GM23338 (cell line): ENCODE measurements around the gene WDCP. TPM values are rescaled to one million over a fixed set of nuclear protein-coding genes. Genes with fewer than 3 reads are reported as not detected.
A peak's percentile ranks its signal among the peaks of the same experiment; 100 is the strongest.

Experiments
- ATAC-seq: fragments of 200-7000 bp; cut with Tn5 transposase; 3 replicates; pipeline ENCODE4 v1.9.1; 2020
- DNase-seq: peaks from one replicate; pipeline ENCODE4 v3.0.0-alpha.2; 2015; ENCODE audit warnings: low spot score
- H2AFZ ChIP-seq: fragments of 200-600 bp; sonication (generic); 2 replicates; pipeline ENCODE4 v1.8.0; 2016; ENCODE audit warnings: antibody characterized with exemption, mild to moderate bottlenecking, moderate library complexity
- H3F3A ChIP-seq: fragments of 200-600 bp; sonication (generic); replicated peaks from 2 replicates; pipeline ENCODE4 v1.8.0; 2017; ENCODE audit warnings: antibody characterized with exemption, mixed run types, low read depth
- H3K27ac ChIP-seq: fragments of 200-600 bp; sonication (generic); 2 replicates; pipeline ENCODE4 v1.6.1; 2016; ENCODE audit warnings: low read depth
- H3K27me3 ChIP-seq: fragments of 200-600 bp; sonication (generic); 2 replicates; pipeline ENCODE4 v1.8.0; 2016; ENCODE audit warnings: mild to moderate bottlenecking, mixed run types, moderate library complexity; ENCODE audit not compliant: insufficient read depth
- H3K36me3 ChIP-seq: fragments of 200-600 bp; sonication (generic); 2 replicates; pipeline ENCODE4 v1.8.0; 2016; ENCODE audit warnings: mild to moderate bottlenecking; ENCODE audit not compliant: insufficient read depth
- H3K4me1 ChIP-seq: fragments of 200-600 bp; sonication (generic); 2 replicates; pipeline ENCODE4 v1.8.0; 2016; ENCODE audit warnings: mild to moderate bottlenecking, moderate library complexity; ENCODE audit not compliant: insufficient read depth
- H3K4me2 ChIP-seq: fragments of 200-600 bp; sonication (generic); 2 replicates; pipeline ENCODE4 v1.7.1; 2017; ENCODE audit warnings: mixed run types
- H3K4me3 ChIP-seq: fragments of 200-600 bp; sonication (generic); 2 replicates; pipeline ENCODE4 v1.6.1; 2016; ENCODE audit warnings: mixed run types
- H3K79me2 ChIP-seq: fragments of 200-600 bp; sonication (generic); replicated peaks from 2 replicates; pipeline ENCODE4 v1.8.0; 2017; ENCODE audit warnings: mild to moderate bottlenecking; ENCODE audit not compliant: insufficient read depth
- H3K9me2 ChIP-seq: fragments of 200-600 bp; sonication (generic); 2 replicates; pipeline ENCODE4 v1.8.0; 2017; ENCODE audit not compliant: insufficient read depth
- H4K20me1 ChIP-seq: fragments of 200-600 bp; sonication (generic); replicated peaks from 2 replicates; pipeline ENCODE4 v1.8.0; 2017; ENCODE audit warnings: mild to moderate bottlenecking; ENCODE audit not compliant: insufficient read depth
- H3K27ac Mint-ChIP-seq: 2 replicates; pipeline ENCODE4 v1.8.0; 2020; ENCODE audit warnings: inconsistent platforms, mild to moderate bottlenecking, moderate library complexity, mixed read lengths
- H3K27me3 Mint-ChIP-seq: 3 replicates; pipeline ENCODE4 v1.8.0; 2022; ENCODE audit warnings: low read depth, mild to moderate bottlenecking, moderate library complexity, mixed read lengths, inconsistent platforms; ENCODE audit not compliant: insufficient read depth, poor library complexity
- H3K36me3 Mint-ChIP-seq: 3 replicates; pipeline ENCODE4 v1.8.0; 2021; ENCODE audit warnings: low read depth, mild to moderate bottlenecking, inconsistent platforms, moderate library complexity, mixed read lengths
- H3K4me1 Mint-ChIP-seq: 3 replicates; pipeline ENCODE4 v1.8.0; 2020; ENCODE audit warnings: mild to moderate bottlenecking, inconsistent platforms, mixed read lengths
- H3K4me3 Mint-ChIP-seq: 3 replicates; pipeline ENCODE4 v1.8.0; 2021; ENCODE audit warnings: moderate library complexity, mild to moderate bottlenecking, inconsistent platforms, mixed read lengths
- H3K9me3 Mint-ChIP-seq: 3 replicates; pipeline ENCODE4 v1.8.0; 2020; ENCODE audit warnings: moderate library complexity, mild to moderate bottlenecking, inconsistent platforms, mixed read lengths
- CREB1 ChIP-seq: fragments of 250-450 bp; sonication (Bioruptor Pico); IDR thresholded peaks from 2 replicates; pipeline ENCODE4 v1.5.0; 2020; ENCODE audit warnings: low read depth, mild to moderate bottlenecking, moderate library complexity
- EZH2 ChIP-seq: fragments of 200-600 bp; sonication (generic); IDR thresholded peaks from one replicate; pipeline ENCODE4 v1.8.0; 2017; ENCODE audit warnings: antibody characterized with exemption, mild to moderate bottlenecking, low read depth; ENCODE audit not compliant: unreplicated experiment
- EZH2phosphoT487 ChIP-seq: fragments of 200-600 bp; sonication (generic); IDR thresholded peaks from one replicate; pipeline ENCODE4 v1.8.1; 2018; ENCODE audit warnings: antibody characterized with exemption; ENCODE audit not compliant: unreplicated experiment
- JUNB ChIP-seq: IDR thresholded peaks from one replicate; pipeline ENCODE4 v1.6.1; 2016; ENCODE audit warnings: antibody characterized with exemption; ENCODE audit not compliant: unreplicated experiment
- NANOG ChIP-seq: IDR thresholded peaks from 2 replicates; pipeline ENCODE4 v1.6.1; 2016; ENCODE audit warnings: antibody characterized with exemption, borderline replicate concordance
- POLR2AphosphoS5 ChIP-seq: IDR thresholded peaks from 2 replicates; pipeline ENCODE4 v1.6.1; 2016; ENCODE audit warnings: antibody characterized with exemption, low read depth
- STAT1 ChIP-seq: IDR thresholded peaks from one replicate; pipeline ENCODE4 v1.6.1; 2016; ENCODE audit warnings: antibody characterized with exemption; ENCODE audit not compliant: unreplicated experiment
- ZNF114 ChIP-seq: fragments of 250-450 bp; sonication (Bioruptor Pico); IDR thresholded peaks from 2 replicates; pipeline ENCODE4 v1.5.0; 2020; ENCODE audit warnings: mild to moderate bottlenecking, moderate library complexity
- ZNF331 ChIP-seq: fragments of 250-450 bp; sonication (Bioruptor Pico); IDR thresholded peaks from 2 replicates; pipeline ENCODE4 v1.5.0; 2020; ENCODE audit warnings: low read depth, mild to moderate bottlenecking, moderate library complexity
- polyA plus RNA-seq: library from polyadenylated mRNA; unstranded; fragments of >200 nt; fragmentation: Nextera tagmentation; extraction: Ambion mirVana; gene quantifications from 2 replicates; pipeline ENCODE4 v1.2.1, GENCODE V29; 2016
- total RNA-seq: library from RNA; depleted of rRNA; stranded (reverse); fragments of >200 nt; shearing (Covaris generic); gene quantifications from 2 replicates; pipeline ENCODE4 v1.2.3, GENCODE V29; 2014
- TF ChIP-seq, protein P1 (sequence below): fragments of 250-450 bp; sonication (Bioruptor Pico); IDR thresholded peaks from 2 replicates; pipeline ENCODE4 v1.5.0; 2020; ENCODE audit warnings: mild to moderate bottlenecking, moderate library complexity
- TF ChIP-seq, protein P2 (sequence below): IDR thresholded peaks from 2 replicates; pipeline ENCODE4 v1.6.1; 2016; ENCODE audit warnings: antibody characterized with exemption
- TF ChIP-seq, protein P3 (sequence below): IDR thresholded peaks from one replicate; pipeline ENCODE4 v1.6.1; 2018; ENCODE audit warnings: antibody characterized with exemption; ENCODE audit not compliant: unreplicated experiment
- TF ChIP-seq, protein P4 (sequence below), 2 experiments: fragments of 200-600 bp in 1 of 2; sonication (generic) in 1 of 2; conservative IDR thresholded peaks; 2 replicates each; pipeline versions ENCODE4 v1.5.1 to v1.6.1; 2016 to 2017; ENCODE audit warnings: antibody characterized with exemption in 2 of 2, low read depth in 2 of 2, mild to moderate bottlenecking in 2 of 2, moderate library complexity in 1 of 2

Gene WDCP
- total and polyA plus RNA-seq, 2 experiments from 2014 or later = 10.5 to 28.6 TPM

DNA sequence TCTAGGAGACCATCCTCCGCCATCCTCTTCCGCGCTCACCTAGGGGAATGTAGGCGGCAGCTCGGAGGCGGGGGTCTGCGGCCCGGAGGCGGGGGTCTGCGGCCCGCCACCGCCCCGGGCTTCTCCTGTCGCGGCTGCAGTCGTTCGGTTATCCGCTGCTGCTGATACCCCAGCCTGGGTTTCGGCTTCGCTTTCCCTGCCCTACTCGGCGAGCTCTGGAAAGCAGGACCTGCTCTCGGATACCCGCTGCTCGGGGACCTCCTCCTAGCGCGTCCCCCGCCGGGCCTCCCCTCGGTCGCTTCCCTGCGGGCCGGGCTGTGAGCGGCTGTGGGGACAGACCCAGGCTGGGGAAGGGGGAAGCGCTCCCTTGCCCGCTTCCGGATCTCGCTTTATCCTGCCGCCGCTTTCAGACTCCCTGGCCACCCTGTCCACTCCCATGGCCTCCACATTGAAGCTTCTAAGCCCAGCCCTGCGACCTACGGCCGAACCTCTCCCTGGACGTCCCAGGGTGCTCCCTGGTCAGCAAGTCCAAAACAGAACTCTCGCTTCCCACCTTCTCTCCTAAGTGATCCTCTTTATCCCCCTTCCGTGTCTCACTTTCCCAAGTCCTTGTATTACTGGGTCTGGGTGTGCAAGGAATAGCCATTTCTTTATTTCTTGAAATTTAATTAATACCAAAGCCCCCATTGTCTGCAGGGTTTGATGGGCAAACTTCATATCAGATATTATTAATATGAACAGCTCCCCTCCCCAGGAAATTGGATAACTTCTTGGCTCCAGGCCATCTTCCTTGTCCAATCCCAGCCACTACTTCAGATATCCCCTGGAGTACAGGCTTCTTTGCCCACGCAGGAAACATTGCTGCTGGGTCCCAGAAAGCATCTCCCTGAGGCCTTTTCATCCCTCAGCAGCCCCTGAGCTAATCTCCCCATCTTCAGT lies 3.1 kb upstream of the WDCP start:
- Histone ChIP-seq H3K4me3 (peak overlapping the region; percentile 82), H3K9me2 (no peaks in the 10 kb centered on the region), H2AFZ (peak overlapping the region; percentile 93), H3K27me3 (no peaks in the 10 kb centered on the region), H4K20me1 (no peaks in the 10 kb centered on the region; the same call in 1 of the 2 replicates), H3K4me1 (peaks cover 29% of the 10 kb centered on the region), H3K4me2 (peak overlapping the region; percentile 95), H3K27ac (peak overlapping the region; percentile 74; the same call in 1 of the 2 replicates), H3K36me3 (no peaks in the 10 kb centered on the region), H3K79me2 (peaks cover 33% of the 10 kb centered on the region), H3F3A (peaks cover 20% of the 10 kb centered on the region; the same call in 1 of the 2 replicates)
- H3K27me3 Mint-ChIP-seq = peaks cover 10% of the 10 kb centered on the region
- peaks cover 19% of the 10 kb centered on the region for H3K4me1 Mint-ChIP-seq
- H3K9me3 Mint-ChIP-seq = no peaks in the 10 kb centered on the region
- no peak overlapping the region; the same call in 2 of the 3 replicates for H3K4me3 Mint-ChIP-seq
- ATAC-seq = peak; percentile 21
- peak; percentile 64 for DNase-seq
- peaks cover under 1% of the 10 kb centered on the region; the same call in 2 of the 3 replicates for H3K36me3 Mint-ChIP-seq
- H3K27ac Mint-ChIP-seq = no peak overlapping the region
- TF ChIP-seq EZH2phosphoT487 = no peak
- TF ChIP-seq CREB1 (CRISPR knock-in tag) = no peak
- TF ChIP-seq, protein P1, sequence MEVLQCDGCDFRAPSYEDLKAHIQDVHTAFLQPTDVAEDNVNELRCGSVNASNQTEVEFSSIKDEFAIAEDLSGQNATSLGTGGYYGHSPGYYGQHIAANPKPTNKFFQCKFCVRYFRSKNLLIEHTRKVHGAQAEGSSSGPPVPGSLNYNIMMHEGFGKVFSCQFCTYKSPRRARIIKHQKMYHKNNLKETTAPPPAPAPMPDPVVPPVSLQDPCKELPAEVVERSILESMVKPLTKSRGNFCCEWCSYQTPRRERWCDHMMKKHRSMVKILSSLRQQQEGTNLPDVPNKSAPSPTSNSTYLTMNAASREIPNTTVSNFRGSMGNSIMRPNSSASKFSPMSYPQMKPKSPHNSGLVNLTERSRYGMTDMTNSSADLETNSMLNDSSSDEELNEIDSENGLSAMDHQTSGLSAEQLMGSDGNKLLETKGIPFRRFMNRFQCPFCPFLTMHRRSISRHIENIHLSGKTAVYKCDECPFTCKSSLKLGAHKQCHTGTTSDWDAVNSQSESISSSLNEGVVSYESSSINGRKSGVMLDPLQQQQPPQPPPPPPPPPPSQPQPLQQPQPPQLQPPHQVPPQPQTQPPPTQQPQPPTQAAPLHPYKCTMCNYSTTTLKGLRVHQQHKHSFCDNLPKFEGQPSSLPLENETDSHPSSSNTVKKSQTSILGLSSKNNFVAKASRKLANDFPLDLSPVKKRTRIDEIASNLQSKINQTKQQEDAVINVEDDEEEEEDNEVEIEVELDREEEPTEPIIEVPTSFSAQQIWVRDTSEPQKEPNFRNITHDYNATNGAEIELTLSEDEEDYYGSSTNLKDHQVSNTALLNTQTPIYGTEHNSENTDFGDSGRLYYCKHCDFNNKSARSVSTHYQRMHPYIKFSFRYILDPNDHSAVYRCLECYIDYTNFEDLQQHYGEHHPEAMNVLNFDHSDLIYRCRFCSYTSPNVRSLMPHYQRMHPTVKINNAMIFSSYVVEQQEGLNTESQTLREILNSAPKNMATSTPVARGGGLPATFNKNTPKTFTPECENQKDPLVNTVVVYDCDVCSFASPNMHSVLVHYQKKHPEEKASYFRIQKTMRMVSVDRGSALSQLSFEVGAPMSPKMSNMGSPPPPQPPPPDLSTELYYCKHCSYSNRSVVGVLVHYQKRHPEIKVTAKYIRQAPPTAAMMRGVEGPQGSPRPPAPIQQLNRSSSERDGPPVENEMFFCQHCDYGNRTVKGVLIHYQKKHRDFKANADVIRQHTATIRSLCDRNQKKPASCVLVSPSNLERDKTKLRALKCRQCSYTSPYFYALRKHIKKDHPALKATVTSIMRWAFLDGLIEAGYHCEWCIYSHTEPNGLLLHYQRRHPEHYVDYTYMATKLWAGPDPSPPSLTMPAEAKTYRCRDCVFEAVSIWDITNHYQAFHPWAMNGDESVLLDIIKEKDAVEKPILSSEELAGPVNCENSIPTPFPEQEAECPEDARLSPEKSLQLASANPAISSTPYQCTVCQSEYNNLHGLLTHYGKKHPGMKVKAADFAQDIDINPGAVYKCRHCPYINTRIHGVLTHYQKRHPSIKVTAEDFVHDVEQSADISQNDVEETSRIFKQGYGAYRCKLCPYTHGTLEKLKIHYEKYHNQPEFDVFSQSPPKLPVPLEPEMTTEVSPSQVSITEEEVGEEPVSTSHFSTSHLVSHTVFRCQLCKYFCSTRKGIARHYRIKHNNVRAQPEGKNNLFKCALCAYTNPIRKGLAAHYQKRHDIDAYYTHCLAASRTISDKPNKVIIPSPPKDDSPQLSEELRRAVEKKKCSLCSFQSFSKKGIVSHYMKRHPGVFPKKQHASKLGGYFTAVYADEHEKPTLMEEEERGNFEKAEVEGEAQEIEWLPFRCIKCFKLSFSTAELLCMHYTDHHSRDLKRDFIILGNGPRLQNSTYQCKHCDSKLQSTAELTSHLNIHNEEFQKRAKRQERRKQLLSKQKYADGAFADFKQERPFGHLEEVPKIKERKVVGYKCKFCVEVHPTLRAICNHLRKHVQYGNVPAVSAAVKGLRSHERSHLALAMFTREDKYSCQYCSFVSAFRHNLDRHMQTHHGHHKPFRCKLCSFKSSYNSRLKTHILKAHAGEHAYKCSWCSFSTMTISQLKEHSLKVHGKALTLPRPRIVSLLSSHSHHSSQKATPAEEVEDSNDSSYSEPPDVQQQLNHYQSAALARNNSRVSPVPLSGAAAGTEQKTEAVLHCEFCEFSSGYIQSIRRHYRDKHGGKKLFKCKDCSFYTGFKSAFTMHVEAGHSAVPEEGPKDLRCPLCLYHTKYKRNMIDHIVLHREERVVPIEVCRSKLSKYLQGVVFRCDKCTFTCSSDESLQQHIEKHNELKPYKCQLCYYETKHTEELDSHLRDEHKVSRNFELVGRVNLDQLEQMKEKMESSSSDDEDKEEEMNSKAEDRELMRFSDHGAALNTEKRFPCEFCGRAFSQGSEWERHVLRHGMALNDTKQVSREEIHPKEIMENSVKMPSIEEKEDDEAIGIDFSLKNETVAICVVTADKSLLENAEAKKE (CRISPR knock-in tag) = no peak
- no peak for TF ChIP-seq STAT1
- TF ChIP-seq, protein P2, sequence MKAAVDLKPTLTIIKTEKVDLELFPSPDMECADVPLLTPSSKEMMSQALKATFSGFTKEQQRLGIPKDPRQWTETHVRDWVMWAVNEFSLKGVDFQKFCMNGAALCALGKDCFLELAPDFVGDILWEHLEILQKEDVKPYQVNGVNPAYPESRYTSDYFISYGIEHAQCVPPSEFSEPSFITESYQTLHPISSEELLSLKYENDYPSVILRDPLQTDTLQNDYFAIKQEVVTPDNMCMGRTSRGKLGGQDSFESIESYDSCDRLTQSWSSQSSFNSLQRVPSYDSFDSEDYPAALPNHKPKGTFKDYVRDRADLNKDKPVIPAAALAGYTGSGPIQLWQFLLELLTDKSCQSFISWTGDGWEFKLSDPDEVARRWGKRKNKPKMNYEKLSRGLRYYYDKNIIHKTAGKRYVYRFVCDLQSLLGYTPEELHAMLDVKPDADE = no peak
- TF ChIP-seq EZH2 = no peak
- TF ChIP-seq JUNB = no peak
- TF ChIP-seq ZNF331 = no peak
- TF ChIP-seq ZNF114 (CRISPR knock-in tag) = no peak
- TF ChIP-seq, protein P3, sequence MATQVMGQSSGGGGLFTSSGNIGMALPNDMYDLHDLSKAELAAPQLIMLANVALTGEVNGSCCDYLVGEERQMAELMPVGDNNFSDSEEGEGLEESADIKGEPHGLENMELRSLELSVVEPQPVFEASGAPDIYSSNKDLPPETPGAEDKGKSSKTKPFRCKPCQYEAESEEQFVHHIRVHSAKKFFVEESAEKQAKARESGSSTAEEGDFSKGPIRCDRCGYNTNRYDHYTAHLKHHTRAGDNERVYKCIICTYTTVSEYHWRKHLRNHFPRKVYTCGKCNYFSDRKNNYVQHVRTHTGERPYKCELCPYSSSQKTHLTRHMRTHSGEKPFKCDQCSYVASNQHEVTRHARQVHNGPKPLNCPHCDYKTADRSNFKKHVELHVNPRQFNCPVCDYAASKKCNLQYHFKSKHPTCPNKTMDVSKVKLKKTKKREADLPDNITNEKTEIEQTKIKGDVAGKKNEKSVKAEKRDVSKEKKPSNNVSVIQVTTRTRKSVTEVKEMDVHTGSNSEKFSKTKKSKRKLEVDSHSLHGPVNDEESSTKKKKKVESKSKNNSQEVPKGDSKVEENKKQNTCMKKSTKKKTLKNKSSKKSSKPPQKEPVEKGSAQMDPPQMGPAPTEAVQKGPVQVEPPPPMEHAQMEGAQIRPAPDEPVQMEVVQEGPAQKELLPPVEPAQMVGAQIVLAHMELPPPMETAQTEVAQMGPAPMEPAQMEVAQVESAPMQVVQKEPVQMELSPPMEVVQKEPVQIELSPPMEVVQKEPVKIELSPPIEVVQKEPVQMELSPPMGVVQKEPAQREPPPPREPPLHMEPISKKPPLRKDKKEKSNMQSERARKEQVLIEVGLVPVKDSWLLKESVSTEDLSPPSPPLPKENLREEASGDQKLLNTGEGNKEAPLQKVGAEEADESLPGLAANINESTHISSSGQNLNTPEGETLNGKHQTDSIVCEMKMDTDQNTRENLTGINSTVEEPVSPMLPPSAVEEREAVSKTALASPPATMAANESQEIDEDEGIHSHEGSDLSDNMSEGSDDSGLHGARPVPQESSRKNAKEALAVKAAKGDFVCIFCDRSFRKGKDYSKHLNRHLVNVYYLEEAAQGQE = no peak
- no peak for TF ChIP-seq NANOG
- TF ChIP-seq POLR2AphosphoS5 = no peak
- TF ChIP-seq, protein P4, sequence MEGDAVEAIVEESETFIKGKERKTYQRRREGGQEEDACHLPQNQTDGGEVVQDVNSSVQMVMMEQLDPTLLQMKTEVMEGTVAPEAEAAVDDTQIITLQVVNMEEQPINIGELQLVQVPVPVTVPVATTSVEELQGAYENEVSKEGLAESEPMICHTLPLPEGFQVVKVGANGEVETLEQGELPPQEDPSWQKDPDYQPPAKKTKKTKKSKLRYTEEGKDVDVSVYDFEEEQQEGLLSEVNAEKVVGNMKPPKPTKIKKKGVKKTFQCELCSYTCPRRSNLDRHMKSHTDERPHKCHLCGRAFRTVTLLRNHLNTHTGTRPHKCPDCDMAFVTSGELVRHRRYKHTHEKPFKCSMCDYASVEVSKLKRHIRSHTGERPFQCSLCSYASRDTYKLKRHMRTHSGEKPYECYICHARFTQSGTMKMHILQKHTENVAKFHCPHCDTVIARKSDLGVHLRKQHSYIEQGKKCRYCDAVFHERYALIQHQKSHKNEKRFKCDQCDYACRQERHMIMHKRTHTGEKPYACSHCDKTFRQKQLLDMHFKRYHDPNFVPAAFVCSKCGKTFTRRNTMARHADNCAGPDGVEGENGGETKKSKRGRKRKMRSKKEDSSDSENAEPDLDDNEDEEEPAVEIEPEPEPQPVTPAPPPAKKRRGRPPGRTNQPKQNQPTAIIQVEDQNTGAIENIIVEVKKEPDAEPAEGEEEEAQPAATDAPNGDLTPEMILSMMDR (conservative IDR thresholded peaks at IDR 0.05; ENCODE audit: low read depth in 2 of 2) = no peak
